Activated T-helper 1 cell treated with anti-CD3 and anti-CD28 coated beads, Interleukin-12 subunit alpha, Interleukin-12 subunit beta, Interleukin-2, Interleukin-4 antibody, amounts not matched to agents 30 ng/mL and 10 ng/mL and 1 ng/mL, durations not matched to agents 14 hours and 24 hours and 36 hours (primary cell): ENCODE data around the gene SLX4IP. TPM values are rescaled to one million over a fixed set of nuclear protein-coding genes. Genes with fewer than 3 reads are reported as not detected.

Experiments
- DNase-seq: peaks from one replicate; pipeline ENCODE4 v3.0.0; 2021; ENCODE audit warnings: low spot score
- H3K27ac Mint-ChIP-seq: one replicate; pipeline ENCODE4 v1.8.0; 2021; ENCODE audit warnings: mild to moderate bottlenecking, mixed read lengths
- H3K27me3 Mint-ChIP-seq: one replicate; pipeline ENCODE4 v1.8.0; 2022; ENCODE audit warnings: mild to moderate bottlenecking, moderate library complexity, mixed read lengths; ENCODE audit not compliant: insufficient read depth
- H3K36me3 Mint-ChIP-seq: one replicate; pipeline ENCODE4 v1.8.0; 2021; ENCODE audit warnings: low read depth, mixed read lengths
- H3K4me1 Mint-ChIP-seq: one replicate; pipeline ENCODE4 v1.8.0; 2021; ENCODE audit warnings: low read depth, mixed read lengths
- H3K4me3 Mint-ChIP-seq: one replicate; pipeline ENCODE4 v1.8.0; 2021; ENCODE audit warnings: mild to moderate bottlenecking, moderate library complexity, mixed read lengths
- H3K9me3 Mint-ChIP-seq: one replicate; pipeline ENCODE4 v1.8.0; 2021; ENCODE audit warnings: mixed read lengths
- intact Hi-C: fragments of 100-400 bp; cut with micrococcal nuclease; formaldehyde crosslinking; loops from one replicate; pipeline ENCODE4 v1.15.1; 2024
- total RNA-seq: library from RNA; stranded (reverse); gene quantifications from 2 replicates; pipeline ENCODE4 v1.2.3, GENCODE V29; 2022

Gene SLX4IP
- total RNA-seq, 1 donor from 2014 or later, result 5.0 TPM

GRCh38 chr20:10666221-10667076 is 231.3 kb downstream of the SLX4IP start:
- Mint-ChIP-seq H3K9me3 (no peaks in the 10 kb centered on the region), H3K4me3 (no peak overlapping the region), H3K27me3 (peaks cover 35% of the 10 kb centered on the region), H3K36me3 (no peaks in the 10 kb centered on the region), H3K27ac (no peak overlapping the region), H3K4me1 (peaks cover 4% of the 10 kb centered on the region)
- DNase-seq, result no peak
- intact Hi-C loops, result no loop called here

- no peak overlapping the region for H3K27ac Mint-ChIP-seq
- H3K4me1 Mint-ChIP-seq, result peaks cover 6% of the 10 kb centered on the region
- H3K36me3 Mint-ChIP-seq, result no peaks in the 10 kb centered on the region
- H3K4me3 Mint-ChIP-seq, result no peak overlapping the region
- intact Hi-C loops, result no loop called here
- no peaks in the 10 kb centered on the region for H3K9me3 Mint-ChIP-seq
- peaks cover 35% of the 10 kb centered on the region for H3K27me3 Mint-ChIP-seq
- DNase-seq, result no peak
These were observed 231.9 kb downstream of the SLX4IP start for GRCh38 chr20:10667077-10667401.

- H3K36me3 Mint-ChIP-seq, result no peaks in the 10 kb centered on the region
- DNase-seq, result no peak
- H3K27ac Mint-ChIP-seq, result no peak overlapping the region
- no peaks in the 10 kb centered on the region for H3K9me3 Mint-ChIP-seq
- peaks cover 12% of the 10 kb centered on the region for H3K4me1 Mint-ChIP-seq
- H3K4me3 Mint-ChIP-seq, result no peak overlapping the region
- intact Hi-C loops, result no loop called here
- peaks cover 42% of the 10 kb centered on the region for H3K27me3 Mint-ChIP-seq
These were observed 232.6 kb downstream of the SLX4IP start for GRCh38 chr20:10667560-10668167.

GRCh38 chr20:10668677-10669368 is 233.7 kb downstream of the SLX4IP start:
- H3K27me3 Mint-ChIP-seq, result peaks cover 47% of the 10 kb centered on the region
- no peak for DNase-seq

GRCh38 chr20:10669843-10670446 is 234.8 kb downstream of the SLX4IP start:
- intact Hi-C loops, result loop anchor here (5.0 to 10.0 kb wide), 2 partner anchors 695 to 1222 kb away; no protein-coding TSS in a partner anchor
- H3K27ac Mint-ChIP-seq, result no peak overlapping the region
- no peak for DNase-seq
- H3K9me3 Mint-ChIP-seq, result no peaks in the 10 kb centered on the region
- H3K27me3 Mint-ChIP-seq, result peaks cover 49% of the 10 kb centered on the region
- peaks cover 22% of the 10 kb centered on the region for H3K4me1 Mint-ChIP-seq
- H3K36me3 Mint-ChIP-seq, result peaks cover 2% of the 10 kb centered on the region
- no peak overlapping the region for H3K4me3 Mint-ChIP-seq

More at GRCh38 chr20:10668677-10669368, 233.7 kb downstream of the SLX4IP start:
- H3K4me1 Mint-ChIP-seq, result peaks cover 18% of the 10 kb centered on the region
- peaks cover 2% of the 10 kb centered on the region for H3K36me3 Mint-ChIP-seq
- H3K27ac Mint-ChIP-seq, result no peak overlapping the region
- H3K9me3 Mint-ChIP-seq, result no peaks in the 10 kb centered on the region
- intact Hi-C loops, result no loop called here
- H3K4me3 Mint-ChIP-seq, result no peak overlapping the region

- Mint-ChIP-seq H3K27me3 (peaks cover 55% of the 10 kb centered on the region), H3K9me3 (no peaks in the 10 kb centered on the region)
- intact Hi-C loops, result loop anchor here (5.0 to 10.0 kb wide), 2 partner anchors 696 to 1222 kb away; no protein-coding TSS in a partner anchor
These were observed 235.6 kb downstream of the SLX4IP start for GRCh38 chr20:10670501-10671220.

GRCh38 chr20:10671221-10671918 is 236.3 kb downstream of the SLX4IP start:
- Mint-ChIP-seq H3K4me3 (peak overlapping the region; percentile 13), H3K36me3 (peaks cover 2% of the 10 kb centered on the region), H3K27me3 (peaks cover 57% of the 10 kb centered on the region), H3K27ac (no peak overlapping the region), H3K9me3 (no peaks in the 10 kb centered on the region), H3K4me1 (peaks cover 26% of the 10 kb centered on the region)
- DNase-seq, result peak; percentile 2
- intact Hi-C loops, result loop anchor here (5.0 to 10.0 kb wide), 2 partner anchors 697 to 1221 kb away; no protein-coding TSS in a partner anchor

More at GRCh38 chr20:10670501-10671220, 235.6 kb downstream of the SLX4IP start:
- Mint-ChIP-seq H3K36me3 (peaks cover 2% of the 10 kb centered on the region), H3K27ac (no peak overlapping the region), H3K4me1 (peaks cover 26% of the 10 kb centered on the region), H3K4me3 (no peak overlapping the region)
- no peak for DNase-seq

- H3K27me3 Mint-ChIP-seq, result peaks cover 64% of the 10 kb centered on the region
- intact Hi-C loops, result loop anchor here (1.0 to 10.0 kb wide), 5 partner anchors 73 to 1220 kb away; no protein-coding TSS in a partner anchor
- no peaks in the 10 kb centered on the region for H3K9me3 Mint-ChIP-seq
- peak overlapping the region; percentile 76 for H3K27ac Mint-ChIP-seq
- DNase-seq, result peak; percentile 1
- peaks cover 2% of the 10 kb centered on the region for H3K36me3 Mint-ChIP-seq
- peaks cover 26% of the 10 kb centered on the region for H3K4me1 Mint-ChIP-seq
- peak overlapping the region; percentile 82 for H3K4me3 Mint-ChIP-seq
These were observed 237.0 kb downstream of the SLX4IP start for GRCh38 chr20:10671919-10672623.

- Mint-ChIP-seq H3K27me3 (peaks cover 67% of the 10 kb centered on the region), H3K27ac (peak overlapping the region; percentile 76), H3K4me1 (peaks cover 26% of the 10 kb centered on the region)
These were observed 237.6 kb downstream of the SLX4IP start for GRCh38 chr20:10672624-10673127.

GRCh38 chr20:10673176-10673841 is 238.2 kb downstream of the SLX4IP start:
- H3K27ac Mint-ChIP-seq, result peak overlapping the region; percentile 92
- H3K4me3 Mint-ChIP-seq, result peak overlapping the region; percentile 89
- DNase-seq, result peak; percentile 5

More at GRCh38 chr20:10672624-10673127, 237.6 kb downstream of the SLX4IP start:
- Mint-ChIP-seq H3K4me3 (peak overlapping the region; percentile 82), H3K9me3 (no peaks in the 10 kb centered on the region), H3K36me3 (peaks cover 2% of the 10 kb centered on the region)
- DNase-seq, result peak; percentile 44
- intact Hi-C loops, result loop anchor here (1.0 to 10.0 kb wide), 6 partner anchors 69 to 1220 kb away; no protein-coding TSS in a partner anchor

More at GRCh38 chr20:10673176-10673841, 238.2 kb downstream of the SLX4IP start:
- intact Hi-C loops, result loop anchor here (1.0 to 10.0 kb wide), 4 partner anchors 70 to 1219 kb away; no protein-coding TSS in a partner anchor
- Mint-ChIP-seq H3K9me3 (no peaks in the 10 kb centered on the region), H3K36me3 (peaks cover 2% of the 10 kb centered on the region), H3K27me3 (peaks cover 64% of the 10 kb centered on the region), H3K4me1 (peaks cover 26% of the 10 kb centered on the region)
